PC-9 (cell line): ENCODE results near the gene UMAD1. TPM values are rescaled to one million over a fixed set of nuclear protein-coding genes. Genes with fewer than 3 reads are reported as not detected.
A peak's percentile ranks its signal among the peaks of the same experiment; 100 is the strongest.

Experiments
- BruUV-seq: library from RNA; stranded (reverse); fragments of 400-500 nt; replicated peaks from 2 replicates; lab custom pipeline; 2021; lab: Mats Ljungman, UMichigan
- CTCF ChIA-PET: fragments of 300-600 bp; sonication (Branson Sonifier 250); formaldehyde crosslinking; loops from one replicate; lab custom pipeline; 2022; ENCODE audit warnings: antibody characterized with exemption; lab: Charles Lee
- POLR2A ChIA-PET: fragments of 300-600 bp; sonication (Branson Sonifier 250); formaldehyde crosslinking; loops from one replicate; lab custom pipeline; 2022; ENCODE audit warnings: antibody characterized with exemption; ENCODE audit not compliant: unreplicated experiment; lab: Charles Lee
- DNase-seq, 2 experiments: peaks; one replicate each; pipeline versions ENCODE4 v3.0.0 to v3.0.0-alpha.2; 2015 to 2022; ENCODE audit warnings: mixed read lengths in 1 of 2
- H2AFZ ChIP-seq: fragments of 200-600 bp; sonication (generic); 2 replicates; pipeline ENCODE4 v1.8.1; 2017; ENCODE audit warnings: antibody characterized with exemption
- H3F3A ChIP-seq: fragments of 200-600 bp; sonication (generic); 2 replicates; pipeline ENCODE4 v1.8.1; 2017; ENCODE audit warnings: antibody characterized with exemption, mild to moderate bottlenecking, low read depth; ENCODE audit not compliant: insufficient read depth
- H3K27ac ChIP-seq: fragments of 200-600 bp; sonication (generic); 2 replicates; pipeline ENCODE4 v1.6.1; 2016; ENCODE audit warnings: mixed run types
- H3K27me3 ChIP-seq: fragments of 200-600 bp; sonication (generic); 2 replicates; pipeline ENCODE4 v1.6.1; 2016; ENCODE audit warnings: low read depth, mixed run types; ENCODE audit not compliant: insufficient read depth
- H3K36me3 ChIP-seq: fragments of 200-600 bp; sonication (generic); 2 replicates; pipeline ENCODE4 v1.6.1; 2016; ENCODE audit warnings: low read depth, mixed run types
- H3K4me1 ChIP-seq: fragments of 200-600 bp; sonication (generic); replicated peaks from 2 replicates; pipeline ENCODE4 v1.6.1; 2016; ENCODE audit warnings: mixed run types; ENCODE audit not compliant: insufficient read depth
- H3K4me2 ChIP-seq: fragments of 200-600 bp; sonication (generic); 2 replicates; pipeline ENCODE4 v1.6.1; 2017; ENCODE audit warnings: mixed run types
- H3K4me3 ChIP-seq: fragments of 200-600 bp; sonication (generic); 2 replicates; pipeline ENCODE4 v1.6.1; 2016; ENCODE audit warnings: mixed run types
- H3K79me2 ChIP-seq: fragments of 200-600 bp; sonication (generic); 2 replicates; pipeline ENCODE4 v1.6.1; 2017; ENCODE audit warnings: low read depth, mixed run types
- H3K9me2 ChIP-seq: fragments of 200-600 bp; sonication (generic); 2 replicates; pipeline ENCODE4 v1.8.1; 2017; ENCODE audit warnings: mild to moderate bottlenecking; ENCODE audit not compliant: insufficient read depth
- H3K9me3 ChIP-seq: fragments of 200-600 bp; sonication (generic); 2 replicates; pipeline ENCODE4 v1.8.1; 2016; ENCODE audit warnings: low read depth; ENCODE audit not compliant: insufficient read depth
- H4K20me1 ChIP-seq: fragments of 200-600 bp; sonication (generic); 2 replicates; pipeline ENCODE4 v1.8.1; 2017; ENCODE audit not compliant: insufficient read depth
- EZH2 ChIP-seq: fragments of 200-600 bp; sonication (generic); IDR thresholded peaks from 2 replicates; pipeline ENCODE4 v1.8.0; 2017; ENCODE audit warnings: antibody characterized with exemption, low read depth
- intact Hi-C: fragments of 100-400 bp; cut with micrococcal nuclease; formaldehyde crosslinking; loops from one replicate; pipeline ENCODE4 v1.10.0; 2022; ENCODE audit not compliant: unreplicated experiment
- total RNA-seq: library from RNA; stranded (reverse); gene quantifications from 2 replicates; pipeline ENCODE4 v1.2.3, GENCODE V29; 2021
- TF ChIP-seq, protein P1 (sequence below): fragments of 200-600 bp; sonication (generic); conservative IDR thresholded peaks from 2 replicates; pipeline ENCODE4 v1.6.1; 2017; ENCODE audit warnings: mixed run types, antibody characterized with exemption, mild to moderate bottlenecking, moderate library complexity

The UMAD1 gene
- total RNA-seq, 1 experiment from 2014 or later = 20.5 TPM

DNA sequence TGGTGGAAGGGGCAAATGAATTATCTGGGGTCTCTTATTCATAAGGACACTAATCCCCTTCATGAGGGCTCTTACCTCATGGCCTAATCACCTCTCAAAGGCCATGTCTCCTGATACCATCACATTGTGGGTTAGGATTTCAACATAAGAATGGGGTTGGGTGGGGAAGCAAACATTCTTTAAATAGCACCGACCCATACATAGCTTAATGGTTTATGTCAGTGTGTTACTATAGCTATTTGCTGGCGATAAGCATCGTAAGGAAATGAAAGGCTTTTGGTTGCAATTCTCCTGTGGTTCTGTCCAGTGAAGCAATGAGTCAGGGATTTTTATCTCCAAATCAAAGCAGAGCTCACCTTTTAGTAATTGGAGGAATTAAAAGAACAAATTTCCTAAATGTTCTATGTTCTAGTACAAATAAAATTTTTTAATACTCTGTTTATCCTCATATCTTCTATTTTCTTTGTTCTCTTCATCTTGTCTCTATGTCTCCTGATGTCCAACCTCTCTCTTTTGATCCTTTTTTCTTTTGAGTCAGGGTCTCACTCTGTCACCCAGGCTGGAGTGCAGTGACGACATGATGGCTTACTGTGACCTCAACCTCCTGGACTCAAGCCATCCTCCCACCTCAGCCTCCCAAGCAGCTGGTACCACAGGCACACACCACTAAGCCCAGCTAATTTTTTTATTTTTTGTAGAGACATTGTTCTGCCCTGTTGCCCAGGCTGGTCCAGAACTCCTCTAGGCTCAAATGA is 271.0 kb downstream of the UMAD1 start:
- ChIA-PET POLR2A (interaction anchor here (0.5 to 1.0 kb wide), 9 partner anchors 10 to 422 kb away, joined by 3 to 29 read pairs (median 5); no protein-coding TSS in a partner anchor), CTCF (interaction anchor here (0.5 to 1.1 kb wide), 4 partner anchors 25 to 278 kb away, joined by 3 to 6 read pairs (median 3); no protein-coding TSS in a partner anchor)
- no peak for TF ChIP-seq EZH2
- TF ChIP-seq, protein P1, sequence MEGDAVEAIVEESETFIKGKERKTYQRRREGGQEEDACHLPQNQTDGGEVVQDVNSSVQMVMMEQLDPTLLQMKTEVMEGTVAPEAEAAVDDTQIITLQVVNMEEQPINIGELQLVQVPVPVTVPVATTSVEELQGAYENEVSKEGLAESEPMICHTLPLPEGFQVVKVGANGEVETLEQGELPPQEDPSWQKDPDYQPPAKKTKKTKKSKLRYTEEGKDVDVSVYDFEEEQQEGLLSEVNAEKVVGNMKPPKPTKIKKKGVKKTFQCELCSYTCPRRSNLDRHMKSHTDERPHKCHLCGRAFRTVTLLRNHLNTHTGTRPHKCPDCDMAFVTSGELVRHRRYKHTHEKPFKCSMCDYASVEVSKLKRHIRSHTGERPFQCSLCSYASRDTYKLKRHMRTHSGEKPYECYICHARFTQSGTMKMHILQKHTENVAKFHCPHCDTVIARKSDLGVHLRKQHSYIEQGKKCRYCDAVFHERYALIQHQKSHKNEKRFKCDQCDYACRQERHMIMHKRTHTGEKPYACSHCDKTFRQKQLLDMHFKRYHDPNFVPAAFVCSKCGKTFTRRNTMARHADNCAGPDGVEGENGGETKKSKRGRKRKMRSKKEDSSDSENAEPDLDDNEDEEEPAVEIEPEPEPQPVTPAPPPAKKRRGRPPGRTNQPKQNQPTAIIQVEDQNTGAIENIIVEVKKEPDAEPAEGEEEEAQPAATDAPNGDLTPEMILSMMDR = no peak
- no TSS peak for BruUV-seq
- Histone ChIP-seq H4K20me1 (no peaks in the 10 kb centered on the region), H3K27me3 (no peaks in the 10 kb centered on the region), H3K4me1 (peaks cover 51% of the 10 kb centered on the region), H3K9me2 (no peaks in the 10 kb centered on the region), H3K27ac (peak overlapping the region; percentile 90), H3K36me3 (no peaks in the 10 kb centered on the region), H3F3A (peaks cover 44% of the 10 kb centered on the region), H3K4me2 (peak overlapping the region; percentile 65), H3K4me3 (no peak overlapping the region), H2AFZ (no peak overlapping the region), H3K79me2 (no peaks in the 10 kb centered on the region), H3K9me3 (peaks cover 16% of the 10 kb centered on the region)
- intact Hi-C loops = loop anchor here (1.0 to 2.0 kb wide), 9 partner anchors 45 to 733 kb away; partner anchors contain the start of genes GLCCI1 and UMAD1
- peak; percentile 80 to 99 for DNase-seq

DNA sequence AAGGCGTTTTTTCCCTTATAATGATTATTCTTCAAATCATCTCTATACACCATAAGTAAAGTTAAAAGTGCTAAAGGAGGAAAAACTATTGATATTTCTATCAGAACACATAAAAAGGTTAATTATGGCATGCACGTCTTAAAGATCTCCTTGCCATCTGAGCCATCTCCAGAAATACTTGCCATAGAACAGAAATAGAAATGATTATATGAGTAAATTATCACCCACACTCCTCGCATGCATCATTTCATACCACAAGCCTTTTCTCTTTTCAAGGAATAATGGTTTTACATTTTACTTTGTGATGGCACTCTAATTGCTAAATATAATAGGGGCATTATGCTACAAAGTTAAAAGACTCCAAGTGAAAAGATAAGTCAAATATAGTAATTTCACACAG is 272.4 kb downstream of the UMAD1 start:
- no TSS peak for BruUV-seq
- Histone ChIP-seq H3K9me2 (no peaks in the 10 kb centered on the region), H3K27me3 (no peaks in the 10 kb centered on the region), H3K4me1 (peaks cover 51% of the 10 kb centered on the region), H3K4me2 (peak overlapping the region; percentile 50), H3K79me2 (no peaks in the 10 kb centered on the region), H3F3A (peaks cover 44% of the 10 kb centered on the region), H3K9me3 (peaks cover 9% of the 10 kb centered on the region), H3K27ac (peak overlapping the region; percentile 90), H2AFZ (no peak overlapping the region), H4K20me1 (no peaks in the 10 kb centered on the region), H3K4me3 (no peak overlapping the region), H3K36me3 (no peaks in the 10 kb centered on the region)
- intact Hi-C loops = no loop called here
- TF ChIP-seq EZH2 = no peak
- TF ChIP-seq, protein P1 = no peak
- POLR2A ChIA-PET = interaction anchor here (0.7 kb wide), 1 partner anchor 57 kb away, joined by 10 read pairs; no protein-coding TSS in a partner anchor
- CTCF ChIA-PET = no interaction called here
- no peak for DNase-seq

DNA sequence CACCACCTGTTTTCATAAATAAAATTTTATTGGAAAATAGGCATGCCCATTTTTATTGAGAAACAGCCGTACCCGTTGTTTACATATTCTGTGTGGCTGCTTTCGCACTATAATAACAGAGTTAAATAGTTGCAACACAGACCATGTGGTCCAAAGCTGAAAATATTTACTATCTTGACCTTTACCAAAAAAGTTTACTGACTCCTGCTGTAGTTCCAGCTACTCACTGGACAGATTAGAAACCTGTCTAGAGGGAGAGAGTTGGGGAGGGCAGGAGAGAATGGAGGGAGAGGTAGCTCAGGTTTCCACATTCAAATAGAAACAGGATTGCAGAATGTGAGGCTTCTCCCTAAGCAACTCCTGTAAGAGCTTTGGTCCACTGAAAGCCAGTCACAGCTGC is 273.0 kb downstream of the UMAD1 start:
- Histone ChIP-seq H3K4me2 (peak overlapping the region; percentile 50), H3K27ac (peak overlapping the region; percentile 90), H2AFZ (no peak overlapping the region), H3K27me3 (no peaks in the 10 kb centered on the region), H3K79me2 (no peaks in the 10 kb centered on the region), H3K36me3 (no peaks in the 10 kb centered on the region), H3K9me3 (peaks cover 8% of the 10 kb centered on the region), H3K9me2 (no peaks in the 10 kb centered on the region), H3K4me3 (no peak overlapping the region), H3K4me1 (peaks cover 51% of the 10 kb centered on the region), H4K20me1 (no peaks in the 10 kb centered on the region), H3F3A (peaks cover 44% of the 10 kb centered on the region)
- peak in 1 of 2 experiments; percentile 87 for DNase-seq
- BruUV-seq = no TSS peak
- intact Hi-C loops = no loop called here
- TF ChIP-seq, protein P1 = no peak
- no peak for TF ChIP-seq EZH2
- ChIA-PET POLR2A (interaction anchor here (0.6 to 0.7 kb wide), 3 partner anchors 40 to 116 kb away, joined by 3 to 10 read pairs (median 3); no protein-coding TSS in a partner anchor), CTCF (no interaction called here)
